Loucy (cell line): Measurements from ENCODE around the gene HMCN1.

Experiments used
- H2AFZ ChIP-seq: fragments of 200-600 bp; sonication (generic); 2 replicates; pipeline ENCODE4 v1.6.0; 2016; ENCODE audit warnings: antibody characterized with exemption, mild to moderate bottlenecking, low read length, moderate library complexity
- H3F3A ChIP-seq: fragments of 200-600 bp; 2 replicates; pipeline ENCODE4 v1.6.0; 2016; ENCODE audit warnings: antibody characterized with exemption, low read depth, mild to moderate bottlenecking
- H3K27me3 ChIP-seq: fragments of 200-600 bp; sonication (generic); 2 replicates; pipeline ENCODE4 v1.6.1; 2014; ENCODE audit warnings: low read length, mild to moderate bottlenecking; ENCODE audit not compliant: insufficient read depth, poor library complexity, severe bottlenecking
- H3K36me3 ChIP-seq: fragments of 200-600 bp; sonication (generic); 2 replicates; pipeline ENCODE4 v1.6.1; 2016; ENCODE audit warnings: low read length; ENCODE audit not compliant: insufficient read depth
- H3K4me1 ChIP-seq: fragments of 200-600 bp; sonication (generic); 2 replicates; pipeline ENCODE4 v1.5.1; 2014; ENCODE audit warnings: low read length, mild to moderate bottlenecking; ENCODE audit not compliant: insufficient read depth, poor library complexity, severe bottlenecking
- H3K4me2 ChIP-seq: fragments of 200-600 bp; sonication (generic); 2 replicates; pipeline ENCODE4 v1.6.0; 2014; ENCODE audit warnings: antibody characterized with exemption, low read length, low read depth, mild to moderate bottlenecking; ENCODE audit not compliant: poor library complexity, severe bottlenecking
- H3K4me3 ChIP-seq: fragments of 200-600 bp; sonication (generic); 2 replicates; pipeline ENCODE4 v1.5.1; 2014; ENCODE audit warnings: low read length, mild to moderate bottlenecking, mixed read lengths; ENCODE audit not compliant: poor library complexity, severe bottlenecking
- H3K79me2 ChIP-seq: fragments of 200-600 bp; sonication (generic); 2 replicates; pipeline ENCODE4 v1.6.1; 2014; ENCODE audit warnings: low read length; ENCODE audit not compliant: insufficient read depth
- H3K9ac ChIP-seq: fragments of 200-600 bp; sonication (generic); 2 replicates; pipeline ENCODE4 v1.6.0; 2014; ENCODE audit warnings: mild to moderate bottlenecking, low read depth, low read length, moderate library complexity; ENCODE audit not compliant: poor library complexity, severe bottlenecking
- H3K9me2 ChIP-seq: fragments of 200-600 bp; sonication (generic); replicated peaks from 2 replicates; pipeline ENCODE4 v1.6.1; 2016; ENCODE audit warnings: low read depth, low read length, mixed read lengths
- H3K9me3 ChIP-seq: fragments of 200-600 bp; sonication (generic); 2 replicates; pipeline ENCODE4 v1.6.1; 2014; ENCODE audit warnings: mild to moderate bottlenecking, antibody characterized with exemption, low read length, low read depth; ENCODE audit not compliant: insufficient read depth
- H4K20me1 ChIP-seq: fragments of 200-600 bp; sonication (generic); 2 replicates; pipeline ENCODE4 v1.6.0; 2014; ENCODE audit warnings: antibody characterized with exemption, low read length, mild to moderate bottlenecking; ENCODE audit not compliant: insufficient read depth, poor library complexity, severe bottlenecking
- EZH2phosphoT487 ChIP-seq: fragments of 200-600 bp; IDR thresholded peaks from 2 replicates; pipeline ENCODE4 v1.6.1; 2018; ENCODE audit warnings: antibody characterized with exemption, mild to moderate bottlenecking, moderate library complexity, borderline replicate concordance
- TF ChIP-seq, protein P1 (sequence below): fragments of 200-600 bp; sonication (generic); conservative IDR thresholded peaks from 2 replicates; pipeline ENCODE4 v1.5.1; 2014; ENCODE audit warnings: mild to moderate bottlenecking, antibody characterized with exemption, low read length

Gene HMCN1

DNA sequence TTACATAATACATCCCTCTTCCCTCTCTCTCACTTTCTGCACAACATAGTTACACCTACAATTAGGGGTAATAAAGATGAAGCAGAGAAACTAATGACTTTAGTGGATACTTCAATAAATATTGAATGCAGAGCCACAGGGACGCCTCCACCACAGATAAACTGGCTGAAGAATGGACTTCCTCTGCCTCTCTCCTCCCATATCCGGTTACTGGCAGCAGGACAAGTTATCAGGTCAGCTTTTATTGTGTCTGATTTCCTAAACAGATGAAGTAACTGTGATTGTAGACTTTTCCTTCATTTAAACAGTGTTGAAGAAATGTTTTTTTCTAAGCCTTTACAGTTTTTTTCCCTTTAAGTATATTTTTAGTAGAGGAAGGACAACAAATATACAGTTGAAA lies 359.2 kb downstream of the HMCN1 start:
- no peak overlapping the region for H3K4me2 ChIP-seq
- no peaks in the 10 kb centered on the region for H3K9me3 ChIP-seq
- no peaks in the 10 kb centered on the region for H3K36me3 ChIP-seq
- H3K9me2 ChIP-seq: no peaks in the 10 kb centered on the region
- no peak overlapping the region for H3K9ac ChIP-seq
- no peaks in the 10 kb centered on the region for H3K4me1 ChIP-seq
- no peaks in the 10 kb centered on the region for H3K79me2 ChIP-seq
- H2AFZ ChIP-seq: no peak overlapping the region
- TF ChIP-seq EZH2phosphoT487: no peak
- TF ChIP-seq, protein P1, sequence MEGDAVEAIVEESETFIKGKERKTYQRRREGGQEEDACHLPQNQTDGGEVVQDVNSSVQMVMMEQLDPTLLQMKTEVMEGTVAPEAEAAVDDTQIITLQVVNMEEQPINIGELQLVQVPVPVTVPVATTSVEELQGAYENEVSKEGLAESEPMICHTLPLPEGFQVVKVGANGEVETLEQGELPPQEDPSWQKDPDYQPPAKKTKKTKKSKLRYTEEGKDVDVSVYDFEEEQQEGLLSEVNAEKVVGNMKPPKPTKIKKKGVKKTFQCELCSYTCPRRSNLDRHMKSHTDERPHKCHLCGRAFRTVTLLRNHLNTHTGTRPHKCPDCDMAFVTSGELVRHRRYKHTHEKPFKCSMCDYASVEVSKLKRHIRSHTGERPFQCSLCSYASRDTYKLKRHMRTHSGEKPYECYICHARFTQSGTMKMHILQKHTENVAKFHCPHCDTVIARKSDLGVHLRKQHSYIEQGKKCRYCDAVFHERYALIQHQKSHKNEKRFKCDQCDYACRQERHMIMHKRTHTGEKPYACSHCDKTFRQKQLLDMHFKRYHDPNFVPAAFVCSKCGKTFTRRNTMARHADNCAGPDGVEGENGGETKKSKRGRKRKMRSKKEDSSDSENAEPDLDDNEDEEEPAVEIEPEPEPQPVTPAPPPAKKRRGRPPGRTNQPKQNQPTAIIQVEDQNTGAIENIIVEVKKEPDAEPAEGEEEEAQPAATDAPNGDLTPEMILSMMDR: no peak
- no peaks in the 10 kb centered on the region for H3K27me3 ChIP-seq
- no peaks in the 10 kb centered on the region for H3F3A ChIP-seq
- H4K20me1 ChIP-seq: no peaks in the 10 kb centered on the region
- H3K4me3 ChIP-seq: no peak overlapping the region

DNA sequence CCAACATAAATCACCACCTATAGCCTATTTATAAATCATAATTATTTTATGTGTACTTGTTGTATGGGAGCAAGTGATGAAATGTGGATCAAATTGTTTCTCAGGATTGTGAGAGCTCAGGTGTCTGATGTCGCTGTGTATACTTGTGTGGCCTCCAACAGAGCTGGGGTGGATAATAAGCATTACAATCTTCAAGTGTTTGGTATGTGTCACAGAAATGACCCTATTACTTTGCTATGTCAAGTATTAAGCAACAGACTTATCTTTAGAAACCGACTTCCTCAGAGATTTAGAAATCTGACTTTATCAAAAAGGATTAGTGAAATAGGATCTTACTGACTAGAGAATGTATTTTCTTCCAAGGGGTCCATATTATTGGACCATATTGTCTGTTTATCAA lies 360.0 kb downstream of the HMCN1 start:
- TF ChIP-seq EZH2phosphoT487: no peak
- TF ChIP-seq, protein P1: no peak
- Histone ChIP-seq H2AFZ (no peak overlapping the region), H3K4me1 (no peaks in the 10 kb centered on the region), H3K4me3 (no peak overlapping the region), H3K79me2 (no peaks in the 10 kb centered on the region), H3K27me3 (no peaks in the 10 kb centered on the region), H4K20me1 (no peaks in the 10 kb centered on the region), H3K36me3 (no peaks in the 10 kb centered on the region), H3F3A (no peaks in the 10 kb centered on the region), H3K9me2 (no peaks in the 10 kb centered on the region), H3K9me3 (no peaks in the 10 kb centered on the region), H3K4me2 (no peak overlapping the region), H3K9ac (no peak overlapping the region)

DNA sequence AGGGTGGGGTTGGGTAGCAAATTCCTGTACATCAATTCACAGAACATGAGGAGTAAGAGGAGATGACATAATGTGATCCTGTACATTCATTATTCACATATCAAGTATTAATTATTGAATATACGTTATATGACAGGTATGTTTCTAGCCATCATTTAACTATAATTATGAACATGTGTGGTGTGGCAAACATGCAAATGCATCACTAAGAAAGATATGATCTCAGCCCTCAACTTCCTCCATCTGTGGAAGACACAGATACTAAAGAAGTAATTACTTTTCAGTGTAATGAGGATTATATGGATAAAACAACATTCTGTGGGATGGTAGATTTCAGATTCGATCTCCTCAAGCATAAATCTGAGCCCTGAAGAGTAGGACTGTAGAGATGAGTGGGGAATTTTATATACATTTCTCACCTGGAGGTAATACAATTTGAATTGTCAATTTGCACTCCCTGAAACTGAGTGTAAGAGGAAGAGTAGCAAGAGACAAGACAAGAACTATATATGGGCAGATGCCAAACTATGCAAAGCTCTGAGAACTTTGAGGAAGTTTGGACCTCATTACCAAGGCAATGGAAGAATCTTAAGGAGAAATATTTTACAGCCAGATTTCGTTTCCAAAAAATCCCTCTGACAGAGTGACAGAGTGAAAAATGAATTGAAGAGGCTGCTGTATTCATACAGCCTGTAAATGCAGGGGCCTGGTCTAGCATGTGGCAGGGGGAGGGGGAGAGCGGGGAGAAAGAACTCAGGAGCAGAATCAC lies 365.3 kb downstream of the HMCN1 start:
- Histone ChIP-seq H3F3A (no peaks in the 10 kb centered on the region), H3K4me3 (no peak overlapping the region), H3K4me2 (no peak overlapping the region), H2AFZ (no peak overlapping the region), H3K9me2 (no peaks in the 10 kb centered on the region), H3K36me3 (no peaks in the 10 kb centered on the region), H3K79me2 (no peaks in the 10 kb centered on the region), H4K20me1 (no peaks in the 10 kb centered on the region), H3K9me3 (no peaks in the 10 kb centered on the region), H3K4me1 (no peaks in the 10 kb centered on the region), H3K27me3 (no peaks in the 10 kb centered on the region), H3K9ac (no peak overlapping the region)
- TF ChIP-seq, protein P1: no peak
- TF ChIP-seq EZH2phosphoT487: no peak
